K562 (cell line): ENCODE data around the gene MARCHF7. TPM values are rescaled to one million over a fixed set of nuclear protein-coding genes. Genes with fewer than 3 reads are reported as not detected.

Source experiments
- ATAC-seq: fragments of 200-7000 bp; cut with Tn5 transposase; 3 replicates; pipeline ENCODE4 v1.9.1; 2020; ENCODE audit warnings: moderate library complexity
- BruUV-seq: library from RNA; stranded (reverse); fragments of 400-500 nt; replicated peaks from 2 replicates; lab custom pipeline; 2021; lab: Mats Ljungman, UMichigan
- CTCF ChIA-PET: fragments of 300-600 bp; formaldehyde crosslinking; extraction: SDS; loops from one replicate; lab custom pipeline; 2021; ENCODE audit warnings: low intra/inter-chr PET ratio; lab: Yijun Ruan, JAX
- POLR2A ChIA-PET: fragments of 300-600, 350-650 bp; sonication (Branson Sonifier 250); formaldehyde crosslinking; extraction: SDS; loops from one replicate; lab custom pipeline; 2021; ENCODE audit warnings: antibody characterized with exemption, inconsistent platforms; lab: Yijun Ruan, JAX
- DNase-seq, 4 experiments: peaks; one replicate each; pipeline versions ENCODE4 v3.0.0 to v3.0.0-alpha.2; 2011 to 2018; ENCODE audit warnings: low spot score in 3 of 4, mixed read lengths in 3 of 4; ENCODE audit errors: extremely low read depth in 1 of 4
- FAIRE-seq: peaks from 2 replicates; lab custom pipeline; 2011; peaks lifted over from hg19 to GRCh38; lab: Jason Lieb, UNC
- H2AFZ ChIP-seq: 2 replicates; pipeline ENCODE4 v1.6.0; 2011; ENCODE audit warnings: low read depth, low read length, control low read depth, inconsistent platforms
- H3K27ac ChIP-seq: fragments of 200-600 bp; 3 replicates; pipeline ENCODE4 v1.8.0; 2011; ENCODE audit warnings: low read depth, mild to moderate bottlenecking, control low read depth, inconsistent platforms, low read length, moderate library complexity, mixed read lengths; ENCODE audit errors: extremely low read depth
- H3K27me3 ChIP-seq, 2 experiments: fragments of 300-600 bp in 1 of 2; 2 replicates in 1 of 2; 3 replicates in 1 of 2; pipeline versions ENCODE4 v1.6.0 to v1.8.0; 2011; ENCODE audit warnings: inconsistent platforms in 2 of 2, low read length in 2 of 2, mild to moderate bottlenecking in 1 of 2, mixed read lengths in 1 of 2, moderate library complexity in 1 of 2; ENCODE audit not compliant: control insufficient read depth in 2 of 2, insufficient read depth in 2 of 2
- H3K36me3 ChIP-seq: fragments of 300-600 bp; 3 replicates; pipeline ENCODE4 v1.8.0; 2011; ENCODE audit warnings: mild to moderate bottlenecking, low read length, inconsistent platforms; ENCODE audit not compliant: control insufficient read depth, insufficient read depth
- H3K4me1 ChIP-seq, 2 experiments: fragments of 200-600 bp in 1 of 2; replicated peaks in 1 of 2; 2 replicates in 1 of 2; 3 replicates in 1 of 2; pipeline versions ENCODE4 v1.5.1 to v1.8.0; 2011; ENCODE audit warnings: inconsistent platforms in 2 of 2, low read length in 2 of 2, mild to moderate bottlenecking in 1 of 2, mixed read lengths in 1 of 2, moderate library complexity in 1 of 2; ENCODE audit not compliant: control insufficient read depth in 2 of 2, insufficient read depth in 2 of 2
- H3K4me2 ChIP-seq: 2 replicates; pipeline ENCODE4 v1.6.1; 2011; ENCODE audit warnings: low read length, control low read depth, inconsistent platforms, mixed read lengths; ENCODE audit not compliant: insufficient read depth
- H3K4me3 ChIP-seq: fragments of 200-600 bp; sonication (generic), shearing (Covaris generic); 2 replicates; pipeline ENCODE4 v1.5.1; 2016; ENCODE audit warnings: control low read depth, inconsistent platforms
- H3K79me2 ChIP-seq: fragments of 200-600 bp; 3 replicates; pipeline ENCODE4 v1.8.0; 2011; ENCODE audit warnings: low read length, inconsistent platforms; ENCODE audit not compliant: control insufficient read depth, insufficient read depth
- H3K9ac ChIP-seq, 2 experiments: 2 replicates each; pipeline versions ENCODE4 v1.6.0 to v1.6.1; 2011; ENCODE audit warnings: low read depth in 2 of 2, low read length in 2 of 2, control low read depth in 1 of 2, inconsistent platforms in 1 of 2, mild to moderate bottlenecking in 1 of 2, mixed read lengths in 1 of 2; ENCODE audit not compliant: insufficient read depth in 1 of 2
- H3K9me1 ChIP-seq: one replicate; pipeline ENCODE4 v1.6.0; 2011; ENCODE audit warnings: inconsistent platforms, mild to moderate bottlenecking, low read length, moderate library complexity; ENCODE audit not compliant: control insufficient read depth, insufficient read depth
- H3K9me3 ChIP-seq: replicated peaks from 2 replicates; pipeline ENCODE4 v1.5.1; 2011; ENCODE audit warnings: low read depth, low read length, inconsistent platforms; ENCODE audit not compliant: control insufficient read depth, insufficient read depth
- H4K20me1 ChIP-seq: replicated peaks from 2 replicates; pipeline ENCODE4 v1.6.1; 2011; ENCODE audit warnings: low read length, inconsistent platforms, mixed read lengths; ENCODE audit not compliant: control insufficient read depth, insufficient read depth
- RAD21 ChIP-seq, 2 experiments: fragments of 250-450 bp in 1 of 2; fragments of 450-650 bp in 1 of 2; sonication (Bioruptor Pico) in 1 of 2; formaldehyde crosslinking in 1 of 2; IDR thresholded peaks in 1 of 2; conservative IDR thresholded peaks in 1 of 2; 2 replicates each; pipeline versions ENCODE4 v1.4.0 to v1.8.0; 2020 to 2022; ENCODE audit warnings: mild to moderate bottlenecking in 2 of 2, moderate library complexity in 1 of 2
- in situ Hi-C: fragments of 300-500 bp; cut with MboI; formaldehyde crosslinking; loops from 4 replicates; pipeline ENCODE4 v1.15.0; 2018; ENCODE audit warnings: inconsistent platforms, mixed read lengths
- intact Hi-C: fragments of 100-400 bp; cut with micrococcal nuclease; formaldehyde crosslinking; loops from 2 replicates; pipeline ENCODE4 v1.14.2; 2022
- polyA plus RNA-seq, 8 experiments: library from polyadenylated mRNA; depleted of rRNA in 4 of 8; stranded (reverse) in 5 of 8; unstranded in 3 of 8; fragments of >200 nt; fragmentation: Nextera tagmentation in 2 of 8; fragmentation: Illumina TruSeq in 1 of 8; extraction: Ambion mirVana in 2 of 8; extraction: Trizol in 1 of 8; gene quantifications; 2 replicates each; pipeline versions ENCODE4 v1.2.1 to v1.2.3, GENCODE V29; 2011 to 2014; ENCODE audit warnings: inconsistent platforms in 1 of 8, missing spikeins in 1 of 8
- total RNA-seq, 7 experiments: library from RNA; depleted of rRNA in 6 of 7; stranded (reverse); fragments of >200 nt in 6 of 7; fragmentation: Illumina TruSeq in 2 of 7; extraction: Trizol in 2 of 7; gene quantifications; 2 replicates each; pipeline versions ENCODE4 v1.2.1 to v1.2.3, GENCODE V29; 2011 to 2021; ENCODE audit warnings: low replicate concordance in 1 of 7
- TF ChIP-seq, protein P1 (sequence below): fragments of 250-450 bp; sonication (Bioruptor Pico); IDR thresholded peaks from 2 replicates; pipeline ENCODE4 v1.5.1; 2021; ENCODE audit warnings: mild to moderate bottlenecking
- TF ChIP-seq, protein P2 (sequence below), 3 experiments: IDR thresholded peaks in 2 of 3; conservative IDR thresholded peaks in 1 of 3; 2 replicates each; pipeline ENCODE4 v1.5.1; 2011 to 2012; ENCODE audit warnings: low read length in 3 of 3, mild to moderate bottlenecking in 3 of 3, control low read depth in 2 of 3, improper control_type of control experiment in 1 of 3, inconsistent platforms in 1 of 3, low read depth in 1 of 3, mixed read lengths in 1 of 3, moderate library complexity in 1 of 3; ENCODE audit not compliant: insufficient read depth in 2 of 3

The MARCHF7 gene
- total and polyA plus RNA-seq, 9 of the 15 experiments (the other 6 are each of a cell fraction or from before 2014, with no cell fraction given): 58.2 to 137 (median 86.7) TPM

DNA sequence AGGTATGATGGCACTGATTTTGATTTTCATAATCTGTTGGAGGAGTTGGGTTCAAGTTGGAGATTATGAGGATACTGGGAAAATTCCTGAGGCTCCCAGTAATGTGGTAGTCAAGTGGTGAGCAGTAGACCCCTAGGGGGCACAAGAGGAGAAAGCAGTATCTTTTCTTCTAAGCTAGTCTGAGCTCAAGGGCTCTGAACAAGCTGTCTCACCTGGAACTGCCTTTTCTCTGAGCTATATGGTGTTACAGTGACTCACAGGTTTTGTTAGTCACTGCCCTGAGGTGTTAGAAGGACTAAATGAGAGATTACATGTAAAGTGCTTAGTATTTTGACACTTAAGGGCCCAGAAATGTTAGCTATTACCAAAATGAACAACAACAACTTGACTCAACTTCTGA lies 43.5 kb downstream of the MARCHF7 start:
- Histone ChIP-seq H3K27me3 (no peaks in the 10 kb centered on the region), H3K9ac (no peak overlapping the region), H3K4me1 (no peaks in the 10 kb centered on the region), H2AFZ (no peak overlapping the region), H3K9me3 (no peaks in the 10 kb centered on the region), H3K4me3 (no peak overlapping the region), H3K79me2 (peaks cover 53% of the 10 kb centered on the region), H3K36me3 (peaks cover 95% of the 10 kb centered on the region)
- POLR2A ChIA-PET: interaction anchor here (1.4 kb wide), 1 partner anchor 42 kb away, joined by 3 read pairs; no protein-coding TSS in a partner anchor
- DNase-seq: peak; percentile 27 to 58 (median 42)
- in situ Hi-C loops: no loop called here
- intact Hi-C loops: no loop called here
- peak; percentile 86 for ATAC-seq
- BruUV-seq: no TSS peak
- no peak for FAIRE-seq
- TF ChIP-seq RAD21 (CRISPR knock-in tag; conservative IDR thresholded peaks at IDR 0.05 in 1 of 2, IDR thresholded peaks at IDR 0.05 in 1 of 2): 0 out of 4 replicates have a peak, but pooled peaks of 1 of the 2 experiments have one; percentile 8
- TF ChIP-seq, protein P1, sequence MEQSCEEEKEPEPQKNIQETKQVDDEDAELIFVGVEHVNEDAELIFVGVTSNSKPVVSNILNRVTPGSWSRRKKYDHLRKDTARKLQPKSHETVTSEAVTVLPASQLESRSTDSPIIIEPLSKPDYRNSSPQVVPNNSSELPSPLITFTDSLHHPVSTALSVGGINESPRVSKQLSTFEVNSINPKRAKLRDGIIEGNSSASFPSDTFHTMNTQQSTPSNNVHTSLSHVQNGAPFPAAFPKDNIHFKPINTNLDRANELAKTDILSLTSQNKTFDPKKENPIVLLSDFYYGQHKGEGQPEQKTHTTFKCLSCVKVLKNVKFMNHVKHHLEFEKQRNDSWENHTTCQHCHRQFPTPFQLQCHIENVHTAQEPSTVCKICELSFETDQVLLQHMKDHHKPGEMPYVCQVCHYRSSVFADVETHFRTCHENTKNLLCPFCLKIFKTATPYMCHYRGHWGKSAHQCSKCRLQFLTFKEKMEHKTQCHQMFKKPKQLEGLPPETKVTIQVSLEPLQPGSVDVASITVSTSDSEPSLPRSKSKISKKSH (CRISPR knock-in tag): no peak
- TF ChIP-seq, protein P2, sequence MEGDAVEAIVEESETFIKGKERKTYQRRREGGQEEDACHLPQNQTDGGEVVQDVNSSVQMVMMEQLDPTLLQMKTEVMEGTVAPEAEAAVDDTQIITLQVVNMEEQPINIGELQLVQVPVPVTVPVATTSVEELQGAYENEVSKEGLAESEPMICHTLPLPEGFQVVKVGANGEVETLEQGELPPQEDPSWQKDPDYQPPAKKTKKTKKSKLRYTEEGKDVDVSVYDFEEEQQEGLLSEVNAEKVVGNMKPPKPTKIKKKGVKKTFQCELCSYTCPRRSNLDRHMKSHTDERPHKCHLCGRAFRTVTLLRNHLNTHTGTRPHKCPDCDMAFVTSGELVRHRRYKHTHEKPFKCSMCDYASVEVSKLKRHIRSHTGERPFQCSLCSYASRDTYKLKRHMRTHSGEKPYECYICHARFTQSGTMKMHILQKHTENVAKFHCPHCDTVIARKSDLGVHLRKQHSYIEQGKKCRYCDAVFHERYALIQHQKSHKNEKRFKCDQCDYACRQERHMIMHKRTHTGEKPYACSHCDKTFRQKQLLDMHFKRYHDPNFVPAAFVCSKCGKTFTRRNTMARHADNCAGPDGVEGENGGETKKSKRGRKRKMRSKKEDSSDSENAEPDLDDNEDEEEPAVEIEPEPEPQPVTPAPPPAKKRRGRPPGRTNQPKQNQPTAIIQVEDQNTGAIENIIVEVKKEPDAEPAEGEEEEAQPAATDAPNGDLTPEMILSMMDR (IDR thresholded peaks at IDR 0.05 in 2 of 3, conservative IDR thresholded peaks at IDR 0.05 in 1 of 3; ENCODE audit: insufficient read depth in 2 of 3, low read depth in 1 of 3, low read length in 3 of 3): peak; percentile 31 to 38 (median 33); a peak in 4 of 6 replicates
- TF ChIP-seq, all 486 proteins: peak for 2
- no peak overlapping the region for H3K4me2 ChIP-seq
- H4K20me1 ChIP-seq: no peaks in the 10 kb centered on the region
- H3K9me1 ChIP-seq: no peaks in the 10 kb centered on the region
- no peak overlapping the region for H3K27ac ChIP-seq
- CTCF ChIA-PET: no interaction called here
